ENCODE results near the gene FOXN3. TPM values are rescaled to one million over a fixed set of nuclear protein-coding genes. Genes with fewer than 3 reads are reported as not detected.

The FOXN3 gene
- total RNA-seq, 1 donor from 2014 or later, result 134 TPM

GRCh38 chr14:89232265-89233070 lies 184.6 kb downstream of the FOXN3 start:
- intact Hi-C loops (cut with micrococcal nuclease), result no loop called here
- no peak for ATAC-seq
- DNase-seq, result no peak

GRCh38 chr14:89231426-89232113 lies 185.5 kb downstream of the FOXN3 start:
- intact Hi-C loops (cut with micrococcal nuclease), result no loop called here
- DNase-seq (no peak), ATAC-seq (no peak)

- intact Hi-C loops (cut with micrococcal nuclease), result no loop called here
- ATAC-seq (peak; percentile 87), DNase-seq (no peak)
Measured at GRCh38 chr14:89228921-89229639, 188.0 kb downstream of the FOXN3 start.

- intact Hi-C loops (cut with micrococcal nuclease), result no loop called here
- DNase-seq (no peak), ATAC-seq (no peak)
Measured at GRCh38 chr14:89227496-89227836, 189.6 kb downstream of the FOXN3 start.

GRCh38 chr14:89226801-89227495 lies 190.1 kb downstream of the FOXN3 start:
- DNase-seq, result no peak
- intact Hi-C loops (cut with micrococcal nuclease), result no loop called here
- ATAC-seq, result peak; percentile 33

- ATAC-seq (no peak), DNase-seq (no peak)
- intact Hi-C loops (cut with micrococcal nuclease), result no loop called here
Measured at GRCh38 chr14:89225607-89226006, 191.4 kb downstream of the FOXN3 start.

GRCh38 chr14:89221109-89221810 lies 195.8 kb downstream of the FOXN3 start:
- intact Hi-C loops (cut with micrococcal nuclease), result no loop called here
- ATAC-seq, result peak; percentile 85

GRCh38 chr14:89219051-89219450 lies 198.0 kb downstream of the FOXN3 start:
- DNase-seq (no peak), ATAC-seq (no peak)
- intact Hi-C loops (cut with micrococcal nuclease), result no loop called here

More at GRCh38 chr14:89221109-89221810, 195.8 kb downstream of the FOXN3 start:
- no peak for DNase-seq

- DNase-seq (no peak), ATAC-seq (no peak)
- intact Hi-C loops (cut with micrococcal nuclease), result no loop called here
Measured at GRCh38 chr14:89217891-89218290, 199.1 kb downstream of the FOXN3 start.

GRCh38 chr14:89215531-89215930 lies 201.5 kb downstream of the FOXN3 start:
- DNase-seq, result no peak
- ATAC-seq, result no peak
- intact Hi-C loops (cut with micrococcal nuclease), result no loop called here

- no peak for ATAC-seq
- DNase-seq, result no peak
- intact Hi-C loops (cut with micrococcal nuclease), result no loop called here
Measured at GRCh38 chr14:89215114-89215513, 201.9 kb downstream of the FOXN3 start.

- ATAC-seq (peak; percentile 96), DNase-seq (peak; percentile 75)
- intact Hi-C loops (cut with micrococcal nuclease), result no loop called here
Measured at GRCh38 chr14:89214221-89214965, 202.6 kb downstream of the FOXN3 start.

GRCh38 chr14:89212386-89213235 lies 204.4 kb downstream of the FOXN3 start:
- DNase-seq, result no peak
- intact Hi-C loops (cut with micrococcal nuclease), result no loop called here
- ATAC-seq, result no peak

GRCh38 chr14:89209558-89209957 lies 207.5 kb downstream of the FOXN3 start:
- no peak for DNase-seq
- intact Hi-C loops (cut with micrococcal nuclease), result no loop called here

GRCh38 chr14:89207925-89208328 lies 209.1 kb downstream of the FOXN3 start:
- DNase-seq, result no peak
- intact Hi-C loops (cut with micrococcal nuclease), result no loop called here
- ATAC-seq, result no peak

More at GRCh38 chr14:89209558-89209957, 207.5 kb downstream of the FOXN3 start:
- ATAC-seq, result no peak

- ATAC-seq (no peak), DNase-seq (no peak)
- intact Hi-C loops (cut with micrococcal nuclease), result no loop called here
Measured at GRCh38 chr14:89206389-89207031, 210.5 kb downstream of the FOXN3 start.
